Panc1 (cell line): ENCODE data around the gene MIS18A.
"Not testable (repeated sequence)": the region's sequence is repeated elsewhere in the genome, so short reads cannot be mapped to it uniquely, and the experiment has no call there.

ENCODE experiments used
- CTCF ChIP-seq: fragments of 450-650 bp; IDR thresholded peaks from 2 replicates; pipeline ENCODE4 v1.5.1; 2017; ENCODE audit warnings: mild to moderate bottlenecking
- POLR2AphosphoS5 ChIP-seq: IDR thresholded peaks from 2 replicates; pipeline ENCODE4 v1.6.1; 2012; ENCODE audit warnings: mild to moderate bottlenecking, low read depth, low read length, moderate library complexity
- REST ChIP-seq, 2 experiments: IDR thresholded peaks; 2 replicates each; pipeline ENCODE4 v1.6.1; 2011 to 2012; ENCODE audit warnings: low read depth in 2 of 2, control low read depth in 1 of 2, low read length in 1 of 2, mild to moderate bottlenecking in 1 of 2, moderate library complexity in 1 of 2; ENCODE audit not compliant: insufficient read depth in 1 of 2
- SIN3A ChIP-seq: IDR thresholded peaks from 2 replicates; pipeline ENCODE4 v1.6.1; 2012; ENCODE audit warnings: low read depth, mild to moderate bottlenecking, low read length, moderate library complexity, borderline replicate concordance; ENCODE audit not compliant: insufficient read depth
- TCF7L2 ChIP-seq: IDR thresholded peaks from 2 replicates; pipeline ENCODE4 v1.6.1; 2011; ENCODE audit warnings: mild to moderate bottlenecking, low read depth, low read length, inconsistent platforms

- TF ChIP-seq CTCF; REST (IDR thresholded peaks at IDR 0.05; ENCODE audit: insufficient read depth in 1 of 2, low read depth in 2 of 2, low read length in 1 of 2); POLR2AphosphoS5; SIN3A; TCF7L2: not testable (repeated sequence)
Observed at GRCh38 chr21:32310976-32311375, 32.1 kb upstream of the MIS18A start.
